K562 (cell line): ENCODE data around the gene PNKD. TPM values are rescaled to one million over a fixed set of nuclear protein-coding genes. Genes with fewer than 3 reads are reported as not detected.
A peak's percentile ranks its signal among the peaks of the same experiment; 100 is the strongest.

Source experiments
- BRCA1 ChIP-seq, 2 experiments: fragments of 450-650 bp in 1 of 2; sonication (generic) in 1 of 2; formaldehyde crosslinking in 1 of 2; IDR thresholded peaks; 2 replicates each; pipeline versions ENCODE4 v1.5.0 to v1.6.1; 2017 to 2020; ENCODE audit warnings: mild to moderate bottlenecking in 1 of 2, missing genetic modification reagents in 1 of 2
- DDX20 ChIP-seq: fragments of 450-650 bp; IDR thresholded peaks from 2 replicates; pipeline ENCODE4 v1.6.1; 2016; ENCODE audit warnings: missing genetic modification characterization, low read depth, mild to moderate bottlenecking, missing compliant biosample characterization, moderate library complexity
- ETS2 ChIP-seq: IDR thresholded peaks from 2 replicates; pipeline ENCODE4 v1.6.1; 2016; ENCODE audit warnings: borderline replicate concordance, missing genetic modification characterization, mild to moderate bottlenecking, moderate library complexity, missing compliant biosample characterization; ENCODE audit not compliant: poor library complexity, severe bottlenecking
- HDAC1 ChIP-seq, 2 experiments: fragments of 450-650 bp; IDR thresholded peaks; 2 replicates each; pipeline ENCODE4 v1.6.1; 2016 to 2017; ENCODE audit warnings: inconsistent platforms in 1 of 2, mild to moderate bottlenecking in 1 of 2, moderate library complexity in 1 of 2
- NCOR1 ChIP-seq: fragments of 450-650 bp; IDR thresholded peaks from 2 replicates; pipeline ENCODE4 v1.6.1; 2016; ENCODE audit warnings: mild to moderate bottlenecking, moderate library complexity
- POLR3G ChIP-seq: IDR thresholded peaks from 2 replicates; pipeline ENCODE4 v1.6.1; 2011; ENCODE audit not compliant: insufficient read length, insufficient replicate concordance; ENCODE audit errors: extremely low read depth
- TARDBP ChIP-seq: fragments of 450-650 bp; IDR thresholded peaks from 2 replicates; pipeline ENCODE4 v1.6.1; 2016
- ZC3H4 ChIP-seq: sonication (generic); formaldehyde crosslinking; IDR thresholded peaks from 2 replicates; pipeline ENCODE4 v1.9.0; 2021; ENCODE audit warnings: missing genetic modification reagents, borderline replicate concordance
- ZKSCAN3 ChIP-seq: fragments of 250-450 bp; sonication (Bioruptor Pico); IDR thresholded peaks from 2 replicates; pipeline ENCODE4 v1.4.0; 2020
- ZNF12 ChIP-seq: sonication (generic); formaldehyde crosslinking; IDR thresholded peaks from 2 replicates; pipeline ENCODE4 v1.4.0; 2020; ENCODE audit warnings: mild to moderate bottlenecking, missing genetic modification reagents
- ZNF146 ChIP-seq: IDR thresholded peaks from one replicate; pipeline ENCODE4 v1.6.1; 2018; ENCODE audit warnings: missing compliant biosample characterization; ENCODE audit not compliant: unreplicated experiment
- ZNF239 ChIP-seq: fragments of 250-450 bp; sonication (Bioruptor Pico); IDR thresholded peaks from 2 replicates; pipeline ENCODE4 v1.4.0; 2020; ENCODE audit warnings: mild to moderate bottlenecking
- ZNF24 ChIP-seq: fragments of 450-650 bp; IDR thresholded peaks from 2 replicates; pipeline ENCODE4 v1.6.1; 2016
- ZNF444 ChIP-seq: fragments of 250-450 bp; sonication (Bioruptor Pico); IDR thresholded peaks from 2 replicates; pipeline ENCODE4 v1.4.0; 2020; ENCODE audit warnings: mild to moderate bottlenecking, moderate library complexity
- ZNF445 ChIP-seq: fragments of 250-450 bp; sonication (Bioruptor Pico); IDR thresholded peaks from 2 replicates; pipeline ENCODE4 v1.4.0; 2020; ENCODE audit warnings: low read depth, mild to moderate bottlenecking, moderate library complexity
- ZNF699 ChIP-seq: fragments of 250-450 bp; sonication (Bioruptor Pico); IDR thresholded peaks from 2 replicates; pipeline ENCODE4 v1.8.0; 2021; ENCODE audit warnings: mild to moderate bottlenecking, moderate library complexity; ENCODE audit not compliant: insufficient replicate concordance
- polyA plus RNA-seq, 8 experiments: library from polyadenylated mRNA; depleted of rRNA in 4 of 8; stranded (reverse) in 5 of 8; unstranded in 3 of 8; fragments of >200 nt; fragmentation: Nextera tagmentation in 2 of 8; fragmentation: Illumina TruSeq in 1 of 8; extraction: Ambion mirVana in 2 of 8; extraction: Trizol in 1 of 8; gene quantifications; 2 replicates each; pipeline versions ENCODE4 v1.2.1 to v1.2.3, GENCODE V29; 2011 to 2014; ENCODE audit warnings: inconsistent platforms in 1 of 8, missing spikeins in 1 of 8
- total RNA-seq, 7 experiments: library from RNA; depleted of rRNA in 6 of 7; stranded (reverse); fragments of >200 nt in 6 of 7; fragmentation: Illumina TruSeq in 2 of 7; extraction: Trizol in 2 of 7; gene quantifications; 2 replicates each; pipeline versions ENCODE4 v1.2.1 to v1.2.3, GENCODE V29; 2011 to 2021; ENCODE audit warnings: low replicate concordance in 1 of 7
- TF ChIP-seq, protein P1 (sequence below): fragments of 250-450 bp; sonication (Bioruptor Pico); IDR thresholded peaks from 2 replicates; pipeline ENCODE4 v1.5.0; 2021; ENCODE audit warnings: mild to moderate bottlenecking, borderline replicate concordance
- TF ChIP-seq, protein P2 (sequence below): fragments of 250-450 bp; sonication (Bioruptor Pico); IDR thresholded peaks from 2 replicates; pipeline ENCODE4 v1.8.0; 2022; ENCODE audit warnings: inconsistent platforms, mild to moderate bottlenecking, moderate library complexity, borderline replicate concordance
- TF ChIP-seq, protein P3 (sequence below): fragments of 450-650 bp; IDR thresholded peaks from 2 replicates; pipeline ENCODE4 v1.6.1; 2016; ENCODE audit warnings: missing biosample characterization, missing genetic modification characterization
- TF ChIP-seq, protein P4 (sequence below), 2 experiments: fragments of 450-650 bp in 1 of 2; sonication (generic) in 1 of 2; formaldehyde crosslinking in 1 of 2; IDR thresholded peaks in 1 of 2; conservative IDR thresholded peaks in 1 of 2; 2 replicates each; pipeline versions ENCODE4 v1.6.1 to v1.8.1; 2016 to 2023; ENCODE audit warnings: mild to moderate bottlenecking in 2 of 2, moderate library complexity in 2 of 2, inconsistent platforms in 1 of 2, missing genetic modification reagents in 1 of 2
- TF ChIP-seq, protein P5 (sequence below): IDR thresholded peaks from 2 replicates; pipeline ENCODE4 v1.6.1; 2012; ENCODE audit warnings: low read depth, low read length, improper control_type of control experiment, borderline replicate concordance

PNKD gene
- total and polyA plus RNA-seq, 9 of the 15 experiments (the other 6 are each of a cell fraction or from before 2014, with no cell fraction given) = 26.0 to 105 (median 60.1) TPM

DNA sequence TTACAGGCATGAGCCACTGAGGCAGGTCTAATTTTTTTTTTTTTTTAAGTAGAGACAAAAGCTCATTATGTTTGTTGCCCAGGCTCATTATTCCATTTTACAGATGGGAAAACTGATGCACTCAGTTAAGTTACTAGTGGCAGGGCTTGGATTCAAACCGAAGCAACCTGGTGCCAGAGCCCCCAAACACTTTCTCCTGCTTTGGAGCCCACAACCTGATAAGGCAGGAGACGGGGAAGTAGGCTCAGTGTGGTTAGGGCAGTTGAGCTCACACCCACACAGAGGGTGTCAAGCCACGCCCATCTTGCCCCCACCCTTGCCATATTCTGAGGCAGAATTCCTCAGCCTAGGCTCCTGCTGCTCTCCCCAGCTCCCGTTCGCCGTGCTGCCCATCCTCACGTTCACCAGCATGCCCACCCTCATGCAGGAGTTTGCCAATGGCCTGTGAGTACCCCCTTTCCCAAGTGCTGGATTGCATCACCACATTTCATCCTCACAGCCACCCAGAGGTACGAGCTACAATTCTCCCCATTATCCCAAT lies 123.5 kb downstream of the PNKD start (continued):
- TF ChIP-seq, protein P1, sequence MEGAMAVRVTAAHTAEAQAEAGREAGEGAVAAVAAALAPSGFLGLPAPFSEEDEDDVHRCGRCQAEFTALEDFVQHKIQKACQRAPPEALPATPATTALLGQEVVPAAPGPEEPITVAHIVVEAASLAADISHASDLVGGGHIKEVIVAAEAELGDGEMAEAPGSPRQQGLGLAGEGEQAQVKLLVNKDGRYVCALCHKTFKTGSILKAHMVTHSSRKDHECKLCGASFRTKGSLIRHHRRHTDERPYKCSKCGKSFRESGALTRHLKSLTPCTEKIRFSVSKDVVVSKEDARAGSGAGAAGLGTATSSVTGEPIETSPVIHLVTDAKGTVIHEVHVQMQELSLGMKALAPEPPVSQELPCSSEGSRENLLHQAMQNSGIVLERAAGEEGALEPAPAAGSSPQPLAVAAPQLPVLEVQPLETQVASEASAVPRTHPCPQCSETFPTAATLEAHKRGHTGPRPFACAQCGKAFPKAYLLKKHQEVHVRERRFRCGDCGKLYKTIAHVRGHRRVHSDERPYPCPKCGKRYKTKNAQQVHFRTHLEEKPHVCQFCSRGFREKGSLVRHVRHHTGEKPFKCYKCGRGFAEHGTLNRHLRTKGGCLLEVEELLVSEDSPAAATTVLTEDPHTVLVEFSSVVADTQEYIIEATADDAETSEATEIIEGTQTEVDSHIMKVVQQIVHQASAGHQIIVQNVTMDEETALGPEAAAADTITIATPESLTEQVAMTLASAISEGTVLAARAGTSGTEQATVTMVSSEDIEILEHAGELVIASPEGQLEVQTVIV (CRISPR knock-in tag) = no peak
- no peak for TF ChIP-seq ZNF445 (CRISPR knock-in tag)
- TF ChIP-seq, protein P2, sequence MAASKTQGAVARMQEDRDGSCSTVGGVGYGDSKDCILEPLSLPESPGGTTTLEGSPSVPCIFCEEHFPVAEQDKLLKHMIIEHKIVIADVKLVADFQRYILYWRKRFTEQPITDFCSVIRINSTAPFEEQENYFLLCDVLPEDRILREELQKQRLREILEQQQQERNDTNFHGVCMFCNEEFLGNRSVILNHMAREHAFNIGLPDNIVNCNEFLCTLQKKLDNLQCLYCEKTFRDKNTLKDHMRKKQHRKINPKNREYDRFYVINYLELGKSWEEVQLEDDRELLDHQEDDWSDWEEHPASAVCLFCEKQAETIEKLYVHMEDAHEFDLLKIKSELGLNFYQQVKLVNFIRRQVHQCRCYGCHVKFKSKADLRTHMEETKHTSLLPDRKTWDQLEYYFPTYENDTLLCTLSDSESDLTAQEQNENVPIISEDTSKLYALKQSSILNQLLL (CRISPR knock-in tag) = no peak
- TF ChIP-seq, protein P3, sequence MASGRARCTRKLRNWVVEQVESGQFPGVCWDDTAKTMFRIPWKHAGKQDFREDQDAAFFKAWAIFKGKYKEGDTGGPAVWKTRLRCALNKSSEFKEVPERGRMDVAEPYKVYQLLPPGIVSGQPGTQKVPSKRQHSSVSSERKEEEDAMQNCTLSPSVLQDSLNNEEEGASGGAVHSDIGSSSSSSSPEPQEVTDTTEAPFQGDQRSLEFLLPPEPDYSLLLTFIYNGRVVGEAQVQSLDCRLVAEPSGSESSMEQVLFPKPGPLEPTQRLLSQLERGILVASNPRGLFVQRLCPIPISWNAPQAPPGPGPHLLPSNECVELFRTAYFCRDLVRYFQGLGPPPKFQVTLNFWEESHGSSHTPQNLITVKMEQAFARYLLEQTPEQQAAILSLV (tag) = 0 out of 2 replicates have a peak, but pooled peaks have one; percentile 6
- TF ChIP-seq DDX20 (tag) = no peak
- TF ChIP-seq ZNF12 = no peak
- TF ChIP-seq, protein P4, sequence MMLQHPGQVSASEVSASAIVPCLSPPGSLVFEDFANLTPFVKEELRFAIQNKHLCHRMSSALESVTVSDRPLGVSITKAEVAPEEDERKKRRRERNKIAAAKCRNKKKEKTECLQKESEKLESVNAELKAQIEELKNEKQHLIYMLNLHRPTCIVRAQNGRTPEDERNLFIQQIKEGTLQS (IDR thresholded peaks at IDR 0.05) = peak; percentile 94
- TF ChIP-seq, protein P4 (CRISPR knock-in tag; conservative IDR thresholded peaks at IDR 0.05) = 0 out of 2 replicates have a peak, but pooled peaks have one; percentile 63
- no peak for TF ChIP-seq ETS2 (tag)
- no peak for TF ChIP-seq BRCA1 (IDR thresholded peaks at IDR 0.05)
- TF ChIP-seq BRCA1 (CRISPR knock-in tag; IDR thresholded peaks at IDR 0.05) = no peak
- TF ChIP-seq ZNF24 = no peak
- no peak for TF ChIP-seq TARDBP
- TF ChIP-seq ZNF444 (CRISPR knock-in tag) = no peak
- TF ChIP-seq, protein P5, sequence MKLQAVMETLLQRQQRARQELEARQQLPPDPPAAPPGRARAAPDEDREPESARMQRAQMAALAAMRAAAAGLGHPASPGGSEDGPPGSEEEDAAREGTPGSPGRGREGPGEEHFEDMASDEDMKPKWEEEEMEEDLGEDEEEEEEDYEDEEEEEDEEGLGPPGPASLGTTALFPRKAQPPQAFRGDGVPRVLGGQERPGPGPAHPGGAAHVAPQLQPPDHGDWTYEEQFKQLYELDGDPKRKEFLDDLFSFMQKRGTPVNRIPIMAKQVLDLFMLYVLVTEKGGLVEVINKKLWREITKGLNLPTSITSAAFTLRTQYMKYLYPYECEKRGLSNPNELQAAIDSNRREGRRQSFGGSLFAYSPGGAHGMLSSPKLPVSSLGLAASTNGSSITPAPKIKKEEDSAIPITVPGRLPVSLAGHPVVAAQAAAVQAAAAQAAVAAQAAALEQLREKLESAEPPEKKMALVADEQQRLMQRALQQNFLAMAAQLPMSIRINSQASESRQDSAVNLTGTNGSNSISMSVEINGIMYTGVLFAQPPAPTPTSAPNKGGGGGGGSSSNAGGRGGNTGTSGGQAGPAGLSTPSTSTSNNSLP = no peak
- TF ChIP-seq ZNF146 (CRISPR knock-in tag) = no peak
- TF ChIP-seq HDAC1 (IDR thresholded peaks at IDR 0.05) = 0 out of 4 replicates have a peak, but pooled peaks of 1 of the 2 experiments have one; percentile 20
- TF ChIP-seq POLR3G = no peak
- no peak for TF ChIP-seq ZKSCAN3
- TF ChIP-seq ZNF239 (CRISPR knock-in tag) = no peak
- TF ChIP-seq NCOR1 = no peak
- no peak for TF ChIP-seq ZNF699 (CRISPR knock-in tag)
- TF ChIP-seq ZC3H4 (CRISPR knock-in tag) = no peak
